NK-92 treated with Interleukin-12 subunit alpha and Interleukin-12 subunit beta, amount 100 ng/mL, for 24 hours (cell line): ENCODE data around the gene OSBPL1A.

ENCODE experiments used
- DNase-seq: peaks from one replicate; lab custom pipeline; 2025; lab: John Stamatoyannopoulos, UW

Gene OSBPL1A

GRCh38 chr18:24219561-24220317 is 177.9 kb downstream of the OSBPL1A start:
- DNase-seq = no peak

- no peak for DNase-seq
These were observed 182.7 kb downstream of the OSBPL1A start for GRCh38 chr18:24214913-24215312.

- DNase-seq = no peak
These were observed 183.5 kb downstream of the OSBPL1A start for GRCh38 chr18:24214144-24214543.

GRCh38 chr18:24212939-24213338 is 184.7 kb downstream of the OSBPL1A start:
- DNase-seq = no peak

GRCh38 chr18:24209558-24209957 is 188.1 kb downstream of the OSBPL1A start:
- no peak for DNase-seq

GRCh38 chr18:24208270-24209035 is 189.2 kb downstream of the OSBPL1A start:
- DNase-seq = no peak

- DNase-seq = no peak
These were observed 192.7 kb downstream of the OSBPL1A start for GRCh38 chr18:24204904-24205303.

- no peak for DNase-seq
These were observed 195.6 kb downstream of the OSBPL1A start for GRCh38 chr18:24201699-24202687.

- no peak for DNase-seq
These were observed 196.9 kb downstream of the OSBPL1A start for GRCh38 chr18:24200494-24201290.

GRCh38 chr18:24199372-24199962 is 198.2 kb downstream of the OSBPL1A start:
- DNase-seq = no peak

GRCh38 chr18:24198461-24198860 is 199.2 kb downstream of the OSBPL1A start:
- no peak for DNase-seq

GRCh38 chr18:24197412-24197811 is 200.2 kb downstream of the OSBPL1A start:
- DNase-seq = no peak

- DNase-seq = no peak
These were observed 200.9 kb downstream of the OSBPL1A start for GRCh38 chr18:24196764-24197163.

GRCh38 chr18:24195296-24196053 is 202.1 kb downstream of the OSBPL1A start:
- DNase-seq = no peak

GRCh38 chr18:24190590-24190989 is 207.0 kb downstream of the OSBPL1A start:
- no peak for DNase-seq

GRCh38 chr18:24189664-24190346 is 207.8 kb downstream of the OSBPL1A start:
- no peak for DNase-seq

GRCh38 chr18:24189007-24189528 is 208.6 kb downstream of the OSBPL1A start:
- DNase-seq = no peak

GRCh38 chr18:24188120-24188519 is 209.5 kb downstream of the OSBPL1A start:
- no peak for DNase-seq

GRCh38 chr18:24187689-24188088 is 209.9 kb downstream of the OSBPL1A start:
- no peak for DNase-seq
